GM21423 (cell line): ENCODE results near the gene PTBP3.
"Not testable (repeated sequence)": the region's sequence is repeated elsewhere in the genome, so short reads cannot be mapped to it uniquely, and the experiment has no call there.

Source experiments
- ATAC-seq: cut with Tn5 transposase; IDR thresholded peaks from one replicate; pipeline ENCODE4 v1.9.1; 2021; ENCODE audit warnings: mild to moderate bottlenecking, moderate library complexity; ENCODE audit not compliant: unreplicated experiment

Gene PTBP3

GRCh38 chr9:112218908-112219307 is 114.5 kb downstream of the PTBP3 start:
- ATAC-seq, result peak; percentile 94

- ATAC-seq, result no peak
Observed at GRCh38 chr9:112212926-112213325, 120.5 kb downstream of the PTBP3 start.

GRCh38 chr9:112207451-112207850 is 126.0 kb downstream of the PTBP3 start:
- no peak for ATAC-seq

- no peak for ATAC-seq
Observed at GRCh38 chr9:112203536-112203935, 129.9 kb downstream of the PTBP3 start.

GRCh38 chr9:112200711-112201110 is 132.7 kb downstream of the PTBP3 start:
- no peak for ATAC-seq

GRCh38 chr9:112198646-112199045 is 134.8 kb downstream of the PTBP3 start:
- ATAC-seq, result no peak

GRCh38 chr9:112194969-112195431 is 138.4 kb downstream of the PTBP3 start:
- ATAC-seq, result no peak

GRCh38 chr9:112193572-112194288 is 139.7 kb downstream of the PTBP3 start:
- ATAC-seq, result no peak

GRCh38 chr9:112190320-112190719 is 143.1 kb downstream of the PTBP3 start:
- ATAC-seq, result not testable (repeated sequence)

- no peak for ATAC-seq
Observed at GRCh38 chr9:112188884-112189283, 144.5 kb downstream of the PTBP3 start.

- no peak for ATAC-seq
Observed at GRCh38 chr9:112187404-112187803, 146.0 kb downstream of the PTBP3 start.

GRCh38 chr9:112186695-112187094 is 146.7 kb downstream of the PTBP3 start:
- no peak for ATAC-seq

GRCh38 chr9:112184946-112185345 is 148.5 kb downstream of the PTBP3 start:
- ATAC-seq, result no peak

- ATAC-seq, result no peak
Observed at GRCh38 chr9:112184221-112184620, 149.2 kb downstream of the PTBP3 start.

GRCh38 chr9:112180387-112180881 is 153.0 kb downstream of the PTBP3 start:
- ATAC-seq, result no peak

GRCh38 chr9:112179816-112180215 is 153.6 kb downstream of the PTBP3 start:
- no peak for ATAC-seq

GRCh38 chr9:112176524-112176923 is 156.9 kb downstream of the PTBP3 start:
- ATAC-seq, result no peak

- no peak for ATAC-seq
Observed at GRCh38 chr9:112175796-112176315, 157.6 kb downstream of the PTBP3 start.

- ATAC-seq, result peak; percentile 45
Observed at GRCh38 chr9:112174965-112175795, 158.2 kb downstream of the PTBP3 start, which contains the start of gene SUSD1. SUSD1 (minus strand) TSS chr9:112175297; CDS start chr9:112175235, 62 bp downstream.

GRCh38 chr9:112174222-112174964 is 159.0 kb downstream of the PTBP3 start:
- ATAC-seq, result peak; percentile 86
